Gastroesophageal sphincter (tissue), 4 donors: Measurements from ENCODE around the gene VASN. TPM values are rescaled to one million over a fixed set of nuclear protein-coding genes. Genes with fewer than 3 reads are reported as not detected.

ENCODE experiments used
- ATAC-seq: fragments of 150-250 bp; one replicate; pipeline ENCODE4 v1.9.1; 2016; ENCODE audit warnings: mild to moderate bottlenecking, moderate library complexity
- H3K27ac ChIP-seq, 4 donors: fragments of 200-600 bp; sonication (generic) in 3 of 4; 1 replicate in 3 of 4; 2 replicates in 1 of 4; pipeline ENCODE4 v1.5.1; 2016 to 2019
- H3K27me3 ChIP-seq: fragments of 200-600 bp; sonication (generic); one replicate; pipeline ENCODE4 v1.5.1; 2019
- H3K36me3 ChIP-seq, 2 donors: fragments of 200-600 bp; sonication (generic); one replicate each; pipeline ENCODE4 v1.5.1; 2019; ENCODE audit warnings: control low read depth in 1 of 2
- H3K4me1 ChIP-seq, 3 donors: fragments of 200-600 bp; sonication (generic); 1 replicate in 2 of 3; 2 replicates in 1 of 3; pipeline ENCODE4 v1.5.1; 2016 to 2019; ENCODE audit warnings: control low read depth in 2 of 3
- H3K4me3 ChIP-seq, 2 donors: fragments of 200-600 bp; sonication (generic); one replicate each; pipeline ENCODE4 v1.5.1; 2019; ENCODE audit warnings: mild to moderate bottlenecking in 1 of 2, moderate library complexity in 1 of 2
- H3K9me3 ChIP-seq, 3 donors: fragments of 200-600 bp; sonication (generic); one replicate each; pipeline ENCODE4 v1.5.1; 2017 to 2019; ENCODE audit warnings: control low read depth in 2 of 3
- EP300 ChIP-seq: sonication (generic); formaldehyde crosslinking; IDR thresholded peaks from one replicate; pipeline ENCODE4 v1.6.1; 2017; ENCODE audit warnings: antibody characterized with exemption, mild to moderate bottlenecking
- POLR2A ChIP-seq, 2 donors: fragments of 450-650 bp; IDR thresholded peaks; one replicate each; pipeline ENCODE4 v1.6.1; 2017; ENCODE audit warnings: antibody characterized with exemption in 2 of 2, mild to moderate bottlenecking in 2 of 2, moderate library complexity in 1 of 2
- POLR2AphosphoS5 ChIP-seq: sonication (generic); formaldehyde crosslinking; IDR thresholded peaks from one replicate; pipeline ENCODE4 v1.6.1; 2017; ENCODE audit warnings: antibody characterized with exemption
- WGBS, 2 donors: methylation state at CpG; one replicate each; pipeline ENCODE4 v1.1.5; 2018; ENCODE audit warnings: low coverage in 1 of 2; 5-methylcytosine and 5-hydroxymethylcytosine counted together
- total RNA-seq, 4 donors: library from RNA; depleted of rRNA; stranded (reverse); fragments of >200 nt; gene quantifications; one replicate each; pipeline ENCODE4 v1.1.0, GENCODE V29; 2016
- TF ChIP-seq, protein P1 (sequence below), 4 experiments: fragments of 200-600 bp in 2 of 4; fragments of 450-650 bp in 2 of 4; sonication (generic) in 1 of 4; IDR thresholded peaks; one replicate each; pipeline ENCODE4 v1.5.1; 2017 to 2019; ENCODE audit warnings: antibody characterized with exemption in 4 of 4, mild to moderate bottlenecking in 2 of 4, moderate library complexity in 2 of 4

Gene VASN
- total RNA-seq, 4 donors from 2014 or later: 6.8 to 35.8 (median 19.9) TPM

DNA sequence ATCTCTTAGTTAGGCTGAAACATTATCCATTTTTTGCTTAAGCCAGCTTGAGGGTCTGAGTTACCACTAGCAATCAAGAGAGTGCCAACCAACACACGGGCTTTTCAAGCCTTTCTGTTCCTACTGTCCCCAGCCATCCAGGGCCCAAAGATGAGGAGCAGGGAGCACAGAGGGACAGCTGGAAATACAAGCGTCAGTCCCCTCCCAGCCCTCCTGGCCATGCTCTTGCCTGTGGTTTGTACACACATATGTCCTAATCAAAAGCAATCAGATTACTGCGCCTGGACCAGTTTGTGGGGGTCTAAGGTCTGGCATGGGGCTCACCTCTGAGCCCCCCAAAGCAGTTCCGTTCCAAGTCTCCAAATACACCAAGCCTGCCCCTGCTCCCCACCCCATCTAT is 41.2 kb downstream of the VASN start:
- Histone ChIP-seq H3K9me3 (no peaks in the 10 kb centered on the region), H3K27ac (no peak overlapping the region), H3K4me1 (peaks cover 0 to 73% (median 13%) of the 10 kb centered on the region in 3 donors), H3K36me3 (peaks cover 0 to 34% of the 10 kb centered on the region in 2 donors), H3K27me3 (no peaks in the 10 kb centered on the region), H3K4me3 (no peak overlapping the region)
- no peak for ATAC-seq
- TF ChIP-seq EP300: no peak
- TF ChIP-seq, protein P1, sequence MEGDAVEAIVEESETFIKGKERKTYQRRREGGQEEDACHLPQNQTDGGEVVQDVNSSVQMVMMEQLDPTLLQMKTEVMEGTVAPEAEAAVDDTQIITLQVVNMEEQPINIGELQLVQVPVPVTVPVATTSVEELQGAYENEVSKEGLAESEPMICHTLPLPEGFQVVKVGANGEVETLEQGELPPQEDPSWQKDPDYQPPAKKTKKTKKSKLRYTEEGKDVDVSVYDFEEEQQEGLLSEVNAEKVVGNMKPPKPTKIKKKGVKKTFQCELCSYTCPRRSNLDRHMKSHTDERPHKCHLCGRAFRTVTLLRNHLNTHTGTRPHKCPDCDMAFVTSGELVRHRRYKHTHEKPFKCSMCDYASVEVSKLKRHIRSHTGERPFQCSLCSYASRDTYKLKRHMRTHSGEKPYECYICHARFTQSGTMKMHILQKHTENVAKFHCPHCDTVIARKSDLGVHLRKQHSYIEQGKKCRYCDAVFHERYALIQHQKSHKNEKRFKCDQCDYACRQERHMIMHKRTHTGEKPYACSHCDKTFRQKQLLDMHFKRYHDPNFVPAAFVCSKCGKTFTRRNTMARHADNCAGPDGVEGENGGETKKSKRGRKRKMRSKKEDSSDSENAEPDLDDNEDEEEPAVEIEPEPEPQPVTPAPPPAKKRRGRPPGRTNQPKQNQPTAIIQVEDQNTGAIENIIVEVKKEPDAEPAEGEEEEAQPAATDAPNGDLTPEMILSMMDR (IDR thresholded peaks at IDR 0.05): no peak
- TF ChIP-seq POLR2A (IDR thresholded peaks at IDR 0.05): no peak
- 100% methylated on average over 4 of the region's 4 CpGs; no CpG with 5 or more reads in 1 of the 2 donors for WGBS, 2 donors

DNA sequence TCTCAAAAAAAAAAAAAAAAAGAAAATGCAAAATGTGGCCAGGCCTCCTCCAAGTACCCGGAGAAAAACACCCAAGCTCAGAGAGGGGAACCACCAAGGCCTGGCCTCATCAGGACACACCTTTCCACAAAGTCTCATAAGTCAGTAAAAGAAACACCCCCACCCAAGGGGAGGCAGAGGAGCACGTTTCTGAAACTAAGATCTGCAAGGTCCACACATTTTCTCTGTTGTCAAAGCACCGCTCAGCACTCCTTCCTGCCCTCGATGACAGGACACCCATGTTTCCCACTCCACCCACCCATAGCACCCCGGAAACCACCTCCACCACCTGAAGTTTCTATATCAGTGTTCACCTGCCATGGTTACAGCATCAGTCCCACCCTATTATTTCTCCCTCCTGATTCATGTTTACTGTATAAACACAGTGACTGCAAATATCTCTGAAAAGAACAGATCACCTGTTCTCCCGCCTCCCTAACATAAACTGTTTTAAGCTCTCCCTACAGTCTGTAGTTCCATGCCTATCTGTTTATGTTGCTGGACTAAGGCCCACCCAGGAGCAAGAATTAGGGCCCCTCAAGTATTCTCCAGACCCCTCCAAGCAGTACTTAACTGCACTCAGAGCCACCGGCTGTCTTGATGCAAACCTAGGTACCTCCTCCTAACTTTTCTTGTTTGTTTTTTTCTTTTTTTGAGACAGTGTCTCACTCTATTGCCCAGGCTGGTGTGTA is 42.7 kb downstream of the VASN start:
- Histone ChIP-seq H3K9me3 (no peaks in the 10 kb centered on the region), H3K27me3 (no peaks in the 10 kb centered on the region), H3K4me1 (peaks cover 0 to 58% (median 13%) of the 10 kb centered on the region in 3 donors), H3K36me3 (peaks cover 0 to 25% of the 10 kb centered on the region in 2 donors), H3K27ac (no peak overlapping the region), H3K4me3 (no peak overlapping the region)
- TF ChIP-seq EP300 (no peak), POLR2A (IDR thresholded peaks at IDR 0.05) (no peak), POLR2AphosphoS5 (no peak)
- TF ChIP-seq, protein P1 (IDR thresholded peaks at IDR 0.05): no peak
- WGBS, 2 donors: 85% methylated on average over 4 to 7 of the region's 7 CpGs
- ATAC-seq: no peak

DNA sequence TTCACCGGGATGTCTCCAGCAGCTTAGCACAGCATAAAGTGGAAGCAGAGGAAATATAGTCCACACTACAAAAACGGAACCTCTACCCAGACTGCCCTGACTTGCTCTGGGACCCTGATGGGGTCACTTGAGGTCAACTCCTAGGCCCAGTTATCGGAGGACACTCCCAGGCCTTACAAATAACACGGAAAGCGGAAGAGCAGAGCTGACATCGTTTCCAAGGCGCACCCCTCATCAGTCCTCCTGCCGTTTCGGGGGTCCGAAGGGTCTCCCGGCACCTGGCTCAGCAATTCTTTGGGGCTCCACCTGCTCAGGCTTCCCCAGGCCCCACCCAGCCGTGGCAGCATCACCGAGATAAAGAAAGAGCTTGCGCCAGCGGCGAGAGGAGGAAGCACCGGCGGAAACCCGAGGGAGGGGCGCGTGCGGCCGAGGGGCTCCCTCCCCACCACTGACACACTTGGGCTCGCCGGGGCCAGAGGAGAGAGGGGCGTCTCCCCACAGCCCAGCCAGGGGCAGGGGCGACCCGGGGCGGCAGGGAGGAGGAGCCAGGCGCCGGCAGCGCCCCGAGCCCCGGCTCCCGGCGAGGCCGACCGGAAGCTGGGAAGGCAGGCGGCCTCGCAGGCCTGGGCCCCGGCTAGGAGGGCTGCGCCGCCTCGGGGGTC is 44.0 kb downstream of the VASN start:
- TF ChIP-seq POLR2AphosphoS5: peak; percentile 18
- no peak for TF ChIP-seq EP300
- TF ChIP-seq POLR2A (IDR thresholded peaks at IDR 0.05): peak; percentile 27 to 48
- TF ChIP-seq, protein P1 (IDR thresholded peaks at IDR 0.05): peak in 1 of 4 experiments; percentile 36
- Histone ChIP-seq H3K4me3 (peak overlapping the region; percentile 84 to 99), H3K4me1 (peaks cover 0 to 45% (median 13%) of the 10 kb centered on the region in 3 donors), H3K9me3 (no peaks in the 10 kb centered on the region), H3K27me3 (no peaks in the 10 kb centered on the region), H3K36me3 (peaks cover 0 to 18% of the 10 kb centered on the region in 2 donors), H3K27ac (peak overlapping the region; percentile 31 to 81 (median 80))
- peak; percentile 16 for ATAC-seq
- 3 to 40% methylated on average over 1 to 4 of the region's 44 CpGs for WGBS, 2 donors

DNA sequence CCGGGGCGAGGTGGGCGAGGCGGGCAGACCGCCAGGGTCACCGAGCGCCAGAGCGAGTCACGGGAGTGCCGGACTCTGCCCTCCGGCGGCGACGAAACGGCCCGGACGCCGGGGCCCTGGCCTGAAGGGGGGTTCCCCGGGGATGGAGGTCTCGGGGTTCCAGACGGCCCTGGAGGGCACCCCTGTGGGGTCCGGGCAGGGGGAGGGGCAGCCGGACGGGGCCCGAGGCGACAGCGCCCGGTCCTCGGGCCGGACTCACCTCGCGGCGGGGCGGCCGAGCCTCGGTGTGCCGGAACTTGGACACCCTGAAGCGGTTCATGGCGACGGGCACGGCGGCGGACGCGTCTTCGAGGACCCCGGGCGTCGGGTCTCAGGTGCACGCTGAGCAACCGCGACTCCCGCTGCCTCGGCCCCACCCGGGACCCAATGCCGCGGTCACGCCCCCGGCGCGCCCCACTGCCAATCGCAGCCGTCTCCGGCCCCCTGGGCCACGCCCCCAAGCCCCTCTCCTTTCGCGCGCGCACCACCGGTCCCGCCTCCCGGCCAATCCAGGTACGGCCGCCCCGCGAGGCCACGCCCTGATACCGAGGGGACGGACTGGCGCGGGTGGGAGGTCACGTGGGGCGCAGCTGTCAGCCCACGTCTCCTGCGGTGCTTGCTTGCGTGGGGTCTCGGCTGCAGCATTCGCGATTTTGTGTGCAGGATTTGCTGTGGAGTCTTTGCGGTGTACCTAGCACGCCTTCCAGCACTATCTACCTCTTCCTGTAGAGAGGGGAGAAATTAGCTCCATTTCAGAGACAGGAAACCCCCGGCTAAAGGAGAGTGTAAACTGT is 44.8 kb downstream of the VASN start, which contains the start of gene CORO7:
TSS of gene CORO7 (minus strand) at position 397 of the 833 bp plus-strand sequence. CDS start at position 319, 78 bp downstream.
- WGBS, 2 donors: 0% methylated on average over 4 of the region's 92 CpGs; no CpG with 5 or more reads in 1 of the 2 donors
- no peaks in the 10 kb centered on the region for H3K27me3 ChIP-seq
- peaks cover 0 to 18% of the 10 kb centered on the region in 2 donors for H3K36me3 ChIP-seq
- TF ChIP-seq, protein P1 (IDR thresholded peaks at IDR 0.05): peak in 3 of 4 experiments; percentile 14 to 25 (median 25)
- TF ChIP-seq POLR2A (IDR thresholded peaks at IDR 0.05) (peak; percentile 72 to 84), POLR2AphosphoS5 (peak; percentile 52), EP300 (no peak)
- ATAC-seq: peak; percentile 96
- peak within 1 kb of the TSS; percentile 31 to 81 (median 80) for H3K27ac ChIP-seq
- H3K4me3 ChIP-seq: peak within 1 kb of the TSS; percentile 84 to 99
- H3K4me1 ChIP-seq: peaks cover 0 to 38% (median 6%) of the 10 kb centered on the region in 3 donors
- no peaks in the 10 kb centered on the region for H3K9me3 ChIP-seq
